ENCODE measurements around the gene TSC22D1. TPM values are rescaled to one million over a fixed set of nuclear protein-coding genes. Genes with fewer than 3 reads are reported as not detected.

The TSC22D1 gene
- total RNA-seq, 2 donors from 2014 or later, result 30.7 to 50.1 TPM

DNA sequence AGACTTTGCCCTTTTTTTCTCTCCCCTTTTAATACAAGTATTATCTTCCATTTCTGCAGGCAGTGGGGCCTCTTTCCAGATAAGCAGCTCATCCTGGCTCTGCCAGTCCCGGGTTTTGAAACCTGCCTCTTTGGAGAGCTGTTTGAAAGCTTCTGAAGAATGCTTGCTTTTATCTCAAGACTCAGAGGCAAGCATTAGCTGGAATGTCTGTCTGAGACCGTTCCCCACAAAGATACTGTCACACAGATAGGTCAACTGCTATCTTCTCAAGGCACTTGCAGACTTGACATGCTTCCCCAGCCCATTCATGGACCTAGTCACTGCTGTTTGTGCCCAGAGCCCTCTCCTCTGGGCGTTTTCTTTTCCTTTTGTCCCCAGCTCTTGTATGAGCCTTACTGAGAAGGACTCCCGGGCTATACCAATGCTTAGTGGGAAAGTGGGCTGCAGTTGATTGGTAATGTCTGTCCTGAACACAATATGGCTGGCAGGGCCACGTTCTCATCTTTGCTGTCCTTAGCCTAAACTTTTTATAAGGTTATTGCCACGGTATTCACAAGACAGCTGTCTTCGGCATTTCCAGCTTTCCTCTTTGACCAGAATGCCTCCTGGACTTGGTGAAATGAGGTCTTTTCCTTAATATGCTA is 189.1 kb downstream of the TSC22D1 start:
- Histone ChIP-seq H3K9me3 (no peaks in the 10 kb centered on the region), H3K4me3 (no peak overlapping the region), H3K4me1 (peaks cover 8% of the 10 kb centered on the region), H3K36me3 (replicated peaks in 1 of 2; ENCODE audit: insufficient read depth in 1 of 2, low read depth in 2 of 2) (no peaks in the 10 kb centered on the region), H3K27ac (no peak overlapping the region), H3K27me3 (no peaks in the 10 kb centered on the region)
- DNase-seq (no peak), ATAC-seq (no peak)
- 78 to 80% methylated on average over 7 of the region's 7 CpGs for WGBS, 2 donors
- TF ChIP-seq POLR2A (IDR thresholded peaks at IDR 0.05), result no peak
- TF ChIP-seq, protein P1, sequence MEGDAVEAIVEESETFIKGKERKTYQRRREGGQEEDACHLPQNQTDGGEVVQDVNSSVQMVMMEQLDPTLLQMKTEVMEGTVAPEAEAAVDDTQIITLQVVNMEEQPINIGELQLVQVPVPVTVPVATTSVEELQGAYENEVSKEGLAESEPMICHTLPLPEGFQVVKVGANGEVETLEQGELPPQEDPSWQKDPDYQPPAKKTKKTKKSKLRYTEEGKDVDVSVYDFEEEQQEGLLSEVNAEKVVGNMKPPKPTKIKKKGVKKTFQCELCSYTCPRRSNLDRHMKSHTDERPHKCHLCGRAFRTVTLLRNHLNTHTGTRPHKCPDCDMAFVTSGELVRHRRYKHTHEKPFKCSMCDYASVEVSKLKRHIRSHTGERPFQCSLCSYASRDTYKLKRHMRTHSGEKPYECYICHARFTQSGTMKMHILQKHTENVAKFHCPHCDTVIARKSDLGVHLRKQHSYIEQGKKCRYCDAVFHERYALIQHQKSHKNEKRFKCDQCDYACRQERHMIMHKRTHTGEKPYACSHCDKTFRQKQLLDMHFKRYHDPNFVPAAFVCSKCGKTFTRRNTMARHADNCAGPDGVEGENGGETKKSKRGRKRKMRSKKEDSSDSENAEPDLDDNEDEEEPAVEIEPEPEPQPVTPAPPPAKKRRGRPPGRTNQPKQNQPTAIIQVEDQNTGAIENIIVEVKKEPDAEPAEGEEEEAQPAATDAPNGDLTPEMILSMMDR (IDR thresholded peaks at IDR 0.05), result no peak
- intact Hi-C loops (cut with DNase I), result no loop called here

DNA sequence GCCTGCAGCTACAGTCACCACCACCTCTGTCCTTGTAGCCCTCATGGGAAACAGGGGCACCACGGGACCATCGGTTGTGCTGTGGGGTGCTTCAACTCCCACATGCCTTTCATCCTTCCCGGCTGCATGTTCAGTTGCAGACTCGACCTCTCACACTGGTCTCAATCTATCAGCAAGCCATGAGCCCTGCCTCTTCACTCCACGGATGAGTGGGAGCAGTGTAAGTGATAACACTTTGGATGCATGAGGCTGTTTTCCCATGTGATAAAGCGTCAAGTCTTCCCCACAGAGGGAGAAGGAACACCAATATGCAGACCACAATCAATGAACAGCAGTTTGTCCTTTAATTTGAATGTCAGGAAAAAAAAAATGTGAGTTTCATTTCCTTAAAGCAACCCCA is 190.3 kb downstream of the TSC22D1 start:
- Histone ChIP-seq H3K27me3 (no peaks in the 10 kb centered on the region), H3K4me3 (no peak overlapping the region), H3K27ac (no peak overlapping the region), H3K9me3 (no peaks in the 10 kb centered on the region), H3K4me1 (peaks cover 8% of the 10 kb centered on the region), H3K36me3 (replicated peaks in 1 of 2; ENCODE audit: insufficient read depth in 1 of 2, low read depth in 2 of 2) (no peaks in the 10 kb centered on the region)
- TF ChIP-seq POLR2A (IDR thresholded peaks at IDR 0.05), result no peak
- TF ChIP-seq, protein P1 (IDR thresholded peaks at IDR 0.05), result no peak
- DNase-seq, result no peak
- ATAC-seq, result no peak
- 60 to 77% methylated on average over 5 to 6 of the region's 6 CpGs for WGBS, 2 donors
- intact Hi-C loops (cut with DNase I), result no loop called here

GRCh38 chr13:44385401-44385800 is 190.7 kb downstream of the TSC22D1 start:
- no peaks in the 10 kb centered on the region for H3K9me3 ChIP-seq
- peaks cover 8% of the 10 kb centered on the region for H3K4me1 ChIP-seq
- no peak overlapping the region for H3K4me3 ChIP-seq
- TF ChIP-seq, protein P1 (IDR thresholded peaks at IDR 0.05), result no peak
- TF ChIP-seq POLR2A (IDR thresholded peaks at IDR 0.05), result no peak
- ATAC-seq (no peak), DNase-seq (no peak)
- no peaks in the 10 kb centered on the region for H3K27me3 ChIP-seq
- no peak overlapping the region for H3K27ac ChIP-seq
- intact Hi-C loops (cut with DNase I), result no loop called here
- H3K36me3 ChIP-seq (replicated peaks in 1 of 2; ENCODE audit: insufficient read depth in 1 of 2, low read depth in 2 of 2), result no peaks in the 10 kb centered on the region
- 100% methylated on average over 3 of the region's 3 CpGs for WGBS, 2 donors

DNA sequence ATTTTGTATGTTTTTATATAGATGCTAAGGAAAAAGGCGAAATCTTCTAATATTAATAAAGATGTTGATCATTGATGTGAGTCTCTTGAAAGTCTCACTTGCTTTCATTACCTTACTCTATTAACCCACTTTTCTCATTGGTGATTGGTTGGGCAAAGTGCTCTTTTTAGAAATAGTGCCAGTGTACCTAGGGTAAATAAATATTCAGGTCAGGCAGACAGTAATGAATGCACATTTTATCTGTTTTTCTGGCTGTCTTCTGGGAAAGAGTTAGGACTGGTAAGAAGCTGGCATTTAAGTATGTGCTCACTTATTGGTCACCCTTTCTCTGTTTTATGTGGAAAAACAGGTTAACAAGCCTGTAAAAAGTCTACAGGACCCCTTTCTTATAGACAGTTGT is 191.4 kb downstream of the TSC22D1 start:
- intact Hi-C loops (cut with DNase I), result no loop called here
- TF ChIP-seq, protein P1 (IDR thresholded peaks at IDR 0.05), result no peak
- no peak for TF ChIP-seq POLR2A (IDR thresholded peaks at IDR 0.05)
- WGBS, 2 donors, result 85 to 89% methylated on average over 1 of the region's 1 CpG
- Histone ChIP-seq H3K4me3 (no peak overlapping the region), H3K4me1 (peaks cover 8% of the 10 kb centered on the region), H3K27ac (no peak overlapping the region), H3K9me3 (no peaks in the 10 kb centered on the region), H3K27me3 (no peaks in the 10 kb centered on the region), H3K36me3 (replicated peaks in 1 of 2; ENCODE audit: insufficient read depth in 1 of 2, low read depth in 2 of 2) (no peaks in the 10 kb centered on the region)
- ATAC-seq (no peak), DNase-seq (no peak)

GRCh38 chr13:44383945-44384344 is 192.2 kb downstream of the TSC22D1 start:
- H3K9me3 ChIP-seq, result no peaks in the 10 kb centered on the region
- H3K4me1 ChIP-seq, result peaks cover 8% of the 10 kb centered on the region
- no peaks in the 10 kb centered on the region for H3K27me3 ChIP-seq
- DNase-seq, result no peak
- WGBS, 2 donors, result 55 to 56% methylated on average over 5 of the region's 5 CpGs
- H3K36me3 ChIP-seq (replicated peaks in 1 of 2; ENCODE audit: insufficient read depth in 1 of 2, low read depth in 2 of 2), result no peaks in the 10 kb centered on the region
- no peak for ATAC-seq
- no peak overlapping the region for H3K4me3 ChIP-seq
- no peak overlapping the region for H3K27ac ChIP-seq
- TF ChIP-seq POLR2A (IDR thresholded peaks at IDR 0.05), result no peak
- TF ChIP-seq, protein P1 (IDR thresholded peaks at IDR 0.05), result no peak
- intact Hi-C loops (cut with DNase I), result no loop called here
